IPS DF 6.9 (cell line): Measurements from ENCODE around the gene TCAF1.

Experiments used
- DNase-seq: peaks from one replicate; pipeline ENCODE4 v3.0.0-alpha.2; 2013; ENCODE audit warnings: low read depth, low spot score
- H3K27ac ChIP-seq: one replicate; pipeline ENCODE4 v1.5.1; 2013; ENCODE audit warnings: low read length, control low read depth
- H3K27me3 ChIP-seq: 2 replicates; pipeline ENCODE4 v1.6.1; 2013; ENCODE audit warnings: mild to moderate bottlenecking, low read length; ENCODE audit not compliant: control insufficient read depth, insufficient read depth
- H3K36me3 ChIP-seq: 2 replicates; pipeline ENCODE4 v1.6.1; 2013; ENCODE audit warnings: low read length; ENCODE audit not compliant: control insufficient read depth, insufficient read depth
- H3K4me1 ChIP-seq: 2 replicates; pipeline ENCODE4 v1.6.1; 2013; ENCODE audit warnings: low read length; ENCODE audit not compliant: control insufficient read depth, insufficient read depth
- H3K4me3 ChIP-seq: 2 replicates; pipeline ENCODE4 v1.5.1; 2013; ENCODE audit warnings: mild to moderate bottlenecking, low read length
- H3K9me3 ChIP-seq: 2 replicates; pipeline ENCODE4 v1.6.1; 2013; ENCODE audit warnings: low read length, inconsistent platforms; ENCODE audit not compliant: control insufficient read depth, insufficient read depth
- WGBS: extraction: QIAGEN DNeasy Blood & Tissue Kit; methylation state at CpG from one replicate; pipeline ENCODE4 v1.1.7; 2013; ENCODE audit warnings: mixed read lengths, missing lambda C conversion rate; ENCODE audit not compliant: insufficient read length, insufficient coverage; 5-methylcytosine and 5-hydroxymethylcytosine counted together

TCAF1 gene

GRCh38 chr7:143901668-143902331 is at the start of gene TCAF1:
Gene TCAF1 (minus strand): TSS chr7:143902176. CDS start chr7:143876608, 25,568 bp downstream.
- H3K27me3 ChIP-seq, result no peaks in the 10 kb centered on the region
- WGBS, result no CpG with 5 or more reads among the region's 50 CpGs
- H3K27ac ChIP-seq, result no peak within 1 kb of the TSS
- peaks cover 9% of the 10 kb centered on the region for H3K4me1 ChIP-seq
- peak within 1 kb of the TSS; percentile 61 for H3K4me3 ChIP-seq
- H3K36me3 ChIP-seq, result no peaks in the 10 kb centered on the region
- no peaks in the 10 kb centered on the region for H3K9me3 ChIP-seq
- no peak for DNase-seq

DNA sequence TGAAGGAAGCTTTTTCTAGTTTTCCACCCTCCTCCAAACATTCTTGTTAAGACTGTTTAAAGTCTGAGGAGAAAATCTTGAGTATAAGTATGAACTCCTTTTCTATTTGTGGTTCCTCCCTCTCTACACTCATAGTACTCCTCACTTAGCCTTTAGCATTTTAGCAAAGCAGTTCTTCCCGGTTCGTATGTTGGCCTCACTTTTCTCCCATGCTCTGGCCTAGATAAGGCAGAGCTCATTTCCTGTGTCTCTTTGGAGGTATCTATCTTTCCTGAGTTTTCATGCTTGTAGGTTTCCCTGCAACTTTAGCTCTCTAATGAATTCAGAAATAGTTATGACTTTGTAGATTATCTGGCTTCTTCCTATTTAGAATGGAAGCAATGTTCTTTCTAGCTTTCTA is 46.8 kb upstream of the TCAF1 start:
- Histone ChIP-seq H3K4me1 (no peaks in the 10 kb centered on the region), H3K36me3 (no peaks in the 10 kb centered on the region), H3K27me3 (no peaks in the 10 kb centered on the region), H3K27ac (no peak overlapping the region), H3K4me3 (no peak overlapping the region), H3K9me3 (no peaks in the 10 kb centered on the region)
- DNase-seq, result no peak
- WGBS, result no CpG with 5 or more reads among the region's 2 CpGs

- Histone ChIP-seq H3K4me3 (no peak overlapping the region), H3K36me3 (no peaks in the 10 kb centered on the region), H3K27ac (no peak overlapping the region), H3K4me1 (no peaks in the 10 kb centered on the region), H3K27me3 (no peaks in the 10 kb centered on the region), H3K9me3 (no peaks in the 10 kb centered on the region)
- DNase-seq, result no peak
- no CpG with 5 or more reads among the region's 2 CpGs for WGBS
These were observed 45.1 kb upstream of the TCAF1 start for GRCh38 chr7:143947111-143947510.

DNA sequence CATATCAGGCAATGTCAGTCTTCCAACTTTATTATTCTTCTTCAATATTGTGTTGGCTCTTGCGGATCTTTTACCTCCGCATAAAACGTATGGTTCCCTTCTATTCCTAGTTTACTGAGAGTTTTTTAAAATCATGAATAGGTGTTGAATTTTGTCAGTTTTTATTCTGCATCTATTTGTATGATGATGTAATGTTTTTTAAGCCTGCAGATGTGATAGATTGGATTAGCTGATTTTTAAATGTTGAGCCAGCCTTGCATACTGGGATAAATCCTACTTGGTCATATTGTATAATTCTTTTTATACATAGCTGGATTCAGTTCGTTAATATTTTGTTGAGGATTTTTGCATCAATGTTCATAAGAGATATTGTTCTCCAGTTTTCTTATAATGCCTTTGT is 43.4 kb upstream of the TCAF1 start:
- H3K27ac ChIP-seq, result no peak overlapping the region
- no peaks in the 10 kb centered on the region for H3K27me3 ChIP-seq
- no peak overlapping the region for H3K4me3 ChIP-seq
- no peaks in the 10 kb centered on the region for H3K9me3 ChIP-seq
- no CpG with 5 or more reads among the region's 4 CpGs for WGBS
- H3K36me3 ChIP-seq, result no peaks in the 10 kb centered on the region
- no peaks in the 10 kb centered on the region for H3K4me1 ChIP-seq
- no peak for DNase-seq

DNA sequence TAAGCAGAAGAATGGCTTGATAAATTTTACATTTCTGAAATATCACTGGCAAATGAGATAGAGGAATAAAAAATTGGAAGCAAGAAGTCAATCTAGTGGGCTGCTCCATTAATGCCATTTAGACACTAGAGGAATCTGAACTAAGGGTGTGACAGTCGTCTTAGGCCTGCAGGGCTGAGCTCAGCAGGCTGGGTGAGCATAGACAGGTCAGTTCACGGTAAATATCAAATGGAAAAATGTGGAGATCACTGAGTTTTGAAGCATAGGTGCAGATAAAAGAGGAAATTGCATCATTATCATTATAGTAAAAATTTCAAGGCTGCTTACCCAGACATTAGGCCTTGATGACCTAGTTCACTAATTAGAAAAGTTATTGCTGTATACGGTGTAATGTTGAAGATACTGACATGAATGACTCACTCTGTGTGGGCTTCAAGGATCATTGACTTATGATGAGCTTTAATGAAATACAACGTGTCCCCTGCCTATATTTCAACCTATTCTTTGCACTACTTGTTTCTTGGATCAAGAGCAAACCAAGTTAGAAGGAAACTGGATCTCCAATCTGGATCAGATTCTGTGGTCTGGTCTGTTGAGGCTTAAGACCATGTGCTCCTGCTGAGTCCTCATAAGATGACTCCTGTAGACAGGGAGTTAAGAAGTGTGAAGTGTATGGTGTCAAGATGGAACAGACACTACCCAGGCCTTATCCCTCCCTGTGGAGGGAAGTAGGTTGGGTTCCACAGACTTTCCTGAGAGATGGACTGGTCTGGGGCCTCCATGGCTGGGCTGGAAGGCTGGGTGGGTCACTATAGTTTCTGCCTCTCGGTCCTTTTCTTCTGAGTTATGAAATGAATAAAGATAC is 36.6 kb upstream of the TCAF1 start:
- H3K9me3 ChIP-seq, result no peaks in the 10 kb centered on the region
- H3K4me3 ChIP-seq, result no peak overlapping the region
- H3K27ac ChIP-seq, result no peak overlapping the region
- WGBS, result no CpG with 5 or more reads among the region's 5 CpGs
- H3K4me1 ChIP-seq, result no peaks in the 10 kb centered on the region
- no peaks in the 10 kb centered on the region for H3K27me3 ChIP-seq
- no peaks in the 10 kb centered on the region for H3K36me3 ChIP-seq
- DNase-seq, result no peak

DNA sequence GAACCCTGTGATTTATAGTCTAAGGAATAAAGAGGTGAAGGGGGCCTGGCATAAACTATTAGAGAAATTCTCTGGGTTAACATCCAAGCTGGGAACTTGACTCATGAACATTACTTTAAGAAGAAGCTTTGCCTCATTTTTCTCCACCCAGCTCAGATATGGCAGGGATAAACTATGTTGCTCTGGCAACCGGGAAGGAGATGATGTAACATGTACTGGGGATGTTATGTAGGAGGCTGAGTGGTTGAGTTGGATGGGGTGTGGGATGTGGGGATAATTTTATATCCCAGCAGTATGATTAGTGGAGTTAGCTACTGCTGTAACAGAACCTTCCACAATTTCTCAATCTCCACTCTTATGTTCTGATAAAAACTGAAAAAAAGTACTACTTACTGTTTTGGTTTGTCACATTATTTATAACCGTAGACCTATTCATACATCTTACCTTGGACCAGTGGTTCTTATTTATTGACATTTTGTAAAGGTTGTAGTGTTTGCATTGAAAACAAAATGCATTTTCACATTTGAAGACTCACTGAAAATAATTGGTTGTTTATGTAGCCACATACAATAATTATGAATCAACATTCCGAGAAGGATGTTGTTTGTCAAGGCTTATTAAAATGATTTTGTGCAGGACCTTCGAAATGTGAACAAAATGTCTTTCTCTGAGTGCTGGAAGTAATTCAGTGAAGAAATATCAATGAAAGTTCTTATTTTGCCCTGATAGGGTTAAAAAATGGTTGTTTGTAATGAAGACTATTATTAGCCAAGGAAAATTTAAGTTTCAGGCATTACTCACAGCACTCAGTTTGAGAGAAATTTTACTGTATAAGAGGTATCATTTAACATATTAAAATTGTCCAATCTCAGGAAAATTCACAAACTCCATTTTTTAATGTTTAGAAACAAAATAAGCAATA is 34.4 kb upstream of the TCAF1 start:
- H3K27me3 ChIP-seq, result no peaks in the 10 kb centered on the region
- no peak overlapping the region for H3K4me3 ChIP-seq
- no peak for DNase-seq
- H3K36me3 ChIP-seq, result no peaks in the 10 kb centered on the region
- H3K27ac ChIP-seq, result no peak overlapping the region
- H3K9me3 ChIP-seq, result no peaks in the 10 kb centered on the region
- WGBS, result no CpG with 5 or more reads among the region's 4 CpGs
- H3K4me1 ChIP-seq, result no peaks in the 10 kb centered on the region

DNA sequence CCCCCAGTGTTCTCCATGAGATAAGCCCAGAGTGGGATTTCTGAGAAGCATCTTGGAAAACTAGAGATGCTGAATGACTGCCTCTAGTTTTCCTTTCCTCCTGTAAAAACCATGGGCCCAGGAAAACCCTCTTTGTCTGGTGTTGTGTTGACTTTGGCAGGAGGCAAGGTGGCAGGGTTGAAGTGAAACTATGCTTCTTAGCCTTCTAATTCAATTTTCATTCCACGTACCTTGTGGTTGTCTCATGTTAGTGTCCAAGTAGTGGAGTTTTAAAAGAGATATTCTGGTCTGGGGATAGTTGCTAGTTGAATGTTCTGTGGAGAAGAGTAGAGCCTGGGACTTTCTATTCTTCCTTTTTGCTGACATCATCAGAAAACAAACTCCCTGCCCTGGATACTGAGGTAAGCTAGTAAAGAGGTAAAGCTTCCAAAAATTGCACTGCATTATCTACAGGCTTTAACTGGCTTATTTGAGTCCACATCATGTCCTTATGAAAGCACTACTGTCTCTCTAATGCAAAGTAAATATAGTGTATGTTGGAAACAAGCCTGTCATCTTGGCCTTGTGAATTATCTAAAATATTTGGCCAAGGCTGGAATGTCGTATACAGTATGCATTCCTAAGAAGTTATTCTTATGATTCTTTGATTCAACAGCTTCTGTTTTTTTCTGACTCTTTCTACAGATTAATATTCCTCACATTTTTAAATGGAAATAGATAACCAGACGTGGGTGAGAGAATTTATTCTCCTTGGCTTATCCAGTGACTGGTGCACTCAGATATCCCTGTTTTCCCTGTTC is 32.8 kb upstream of the TCAF1 start, which contains the start of gene OR2F2:
Gene OR2F2 (plus strand): TSS at position 708 of the 800 bp plus-strand sequence. CDS start 0 bp downstream, at position 708.
- no peak for DNase-seq
- no peak within 1 kb of the TSS for H3K27ac ChIP-seq
- WGBS, result no CpG with 5 or more reads among the region's 3 CpGs
- no peak within 1 kb of the TSS for H3K4me3 ChIP-seq
- H3K27me3 ChIP-seq, result no peaks in the 10 kb centered on the region
- no peaks in the 10 kb centered on the region for H3K36me3 ChIP-seq
- no peaks in the 10 kb centered on the region for H3K9me3 ChIP-seq
- no peaks in the 10 kb centered on the region for H3K4me1 ChIP-seq

- no peak overlapping the region for H3K4me3 ChIP-seq
- no peak for DNase-seq
- no peak overlapping the region for H3K27ac ChIP-seq
- no peaks in the 10 kb centered on the region for H3K36me3 ChIP-seq
- H3K9me3 ChIP-seq, result no peaks in the 10 kb centered on the region
- H3K27me3 ChIP-seq, result no peaks in the 10 kb centered on the region
- no peaks in the 10 kb centered on the region for H3K4me1 ChIP-seq
These were observed 29.8 kb upstream of the TCAF1 start for GRCh38 chr7:143931739-143932138.

DNA sequence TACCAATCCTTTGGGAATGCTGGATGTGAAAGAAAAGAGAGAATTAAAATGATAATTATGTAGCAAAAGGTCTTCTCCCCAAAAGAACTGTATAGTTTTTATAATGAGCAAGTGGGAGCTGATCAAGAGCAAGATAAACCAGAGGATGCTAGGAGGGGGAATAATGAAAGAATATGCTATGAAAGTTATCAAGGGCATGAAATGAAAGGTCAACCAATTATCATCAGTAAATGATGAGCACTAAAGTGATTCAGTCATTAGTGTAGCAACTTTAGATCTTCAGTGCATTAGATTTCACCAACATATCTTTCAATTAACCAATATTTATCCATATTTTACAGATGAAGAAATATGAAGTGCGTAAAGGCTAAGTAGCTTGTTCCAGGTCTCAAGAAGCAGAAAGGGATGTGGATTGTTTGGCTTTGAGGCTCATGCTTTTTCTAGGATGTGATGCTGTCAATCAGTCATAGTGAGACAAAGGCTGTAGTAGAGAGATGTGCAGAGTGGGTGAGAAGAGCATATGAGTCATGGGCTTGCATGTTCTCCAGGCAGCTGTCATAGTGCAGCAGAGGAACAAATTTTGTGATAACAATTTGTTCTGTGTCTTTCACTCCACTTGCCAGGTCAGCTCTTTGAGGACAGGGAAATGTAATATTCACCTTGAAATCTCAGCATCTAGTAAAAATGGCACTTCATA is 27.4 kb upstream of the TCAF1 start:
- Histone ChIP-seq H3K27ac (no peak overlapping the region), H3K36me3 (no peaks in the 10 kb centered on the region), H3K4me3 (no peak overlapping the region), H3K4me1 (no peaks in the 10 kb centered on the region), H3K9me3 (no peaks in the 10 kb centered on the region), H3K27me3 (no peaks in the 10 kb centered on the region)
- no peak for DNase-seq
- no CpG with 5 or more reads among the region's 1 CpG for WGBS
